ENCODE measurements around the gene LRRC47.

Gene LRRC47

DNA sequence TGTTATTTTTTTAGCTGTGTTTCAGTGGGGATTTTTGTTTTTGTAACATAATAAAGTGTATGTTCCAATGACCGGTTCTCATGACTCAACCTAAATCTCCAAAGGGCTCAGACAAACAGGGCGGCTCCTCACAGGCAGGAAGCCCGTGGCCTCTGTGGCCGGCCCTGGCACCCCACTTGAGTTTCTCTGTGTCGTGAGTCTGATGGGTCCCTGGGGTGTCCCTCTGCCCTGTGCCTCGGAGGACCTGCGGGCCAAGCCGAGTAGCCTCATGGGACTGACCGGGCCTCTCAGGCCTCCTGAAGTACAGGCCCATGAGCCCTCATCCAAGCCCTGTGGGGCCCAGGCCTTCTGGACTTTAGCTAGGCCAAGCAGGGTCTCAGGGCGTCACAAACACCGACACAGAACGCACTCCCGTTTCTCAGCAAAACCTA is 60.2 kb downstream of the LRRC47 start:
- H3K27ac Mint-ChIP-seq, result no peak overlapping the region

GRCh38 chr1:3735688-3736087 is 60.6 kb downstream of the LRRC47 start:
- Mint-ChIP-seq H3K9me3 (no peaks in the 10 kb centered on the region), H3K4me3 (no peak overlapping the region), H3K36me3 (ENCODE audit: low read depth) (no peaks in the 10 kb centered on the region), H3K27me3 (ENCODE audit: low read depth) (no peaks in the 10 kb centered on the region), H3K27ac (no peak overlapping the region), H3K4me1 (ENCODE audit: low read depth) (peaks cover 1% of the 10 kb centered on the region)
- DNase-seq (ENCODE audit: low spot score), result no peak

More for the DNA sequence above, 60.2 kb downstream of the LRRC47 start:
- DNase-seq (ENCODE audit: low spot score), result no peak
- Mint-ChIP-seq H3K4me1 (ENCODE audit: low read depth) (peaks cover 1% of the 10 kb centered on the region), H3K27me3 (ENCODE audit: low read depth) (no peaks in the 10 kb centered on the region), H3K4me3 (no peak overlapping the region), H3K9me3 (no peaks in the 10 kb centered on the region), H3K36me3 (ENCODE audit: low read depth) (no peaks in the 10 kb centered on the region)

DNA sequence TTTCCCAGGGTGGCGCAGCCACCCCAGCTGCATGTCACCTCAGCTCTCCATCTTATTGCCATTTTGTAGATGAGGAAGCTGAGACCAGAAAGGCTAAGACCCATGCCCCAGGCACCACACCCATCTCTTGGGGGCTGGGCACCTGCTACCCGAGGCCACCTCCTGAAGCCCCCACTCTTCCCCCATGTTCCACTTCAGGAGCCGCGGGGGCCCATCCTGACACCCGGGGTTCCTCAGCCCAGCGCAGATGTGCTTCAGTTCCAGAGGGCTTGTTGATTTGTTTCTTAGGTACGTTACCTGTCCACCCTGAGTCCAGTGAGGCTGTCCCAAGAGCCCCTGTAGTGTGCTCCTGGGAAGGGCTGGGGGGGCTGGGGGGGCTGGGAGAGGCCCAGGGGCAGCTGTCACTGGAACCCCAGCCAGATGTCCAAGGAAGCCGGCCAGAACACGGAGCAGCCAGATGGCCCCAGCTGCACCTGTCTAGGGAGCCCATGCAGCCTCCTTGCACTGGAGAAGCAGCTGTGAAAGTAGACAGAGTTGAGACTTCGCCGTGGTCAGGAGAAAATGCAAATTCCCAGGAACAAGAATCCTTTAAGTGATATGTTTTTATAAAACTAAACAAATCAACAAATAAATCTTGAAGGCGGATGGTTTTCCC is 61.1 kb downstream of the LRRC47 start:
- Mint-ChIP-seq H3K4me1 (ENCODE audit: low read depth) (peaks cover 1% of the 10 kb centered on the region), H3K36me3 (ENCODE audit: low read depth) (no peaks in the 10 kb centered on the region), H3K4me3 (no peak overlapping the region), H3K9me3 (no peaks in the 10 kb centered on the region), H3K27me3 (ENCODE audit: low read depth) (no peaks in the 10 kb centered on the region), H3K27ac (no peak overlapping the region)
- no peak for DNase-seq (ENCODE audit: low spot score)

GRCh38 chr1:3734602-3735001 is 61.7 kb downstream of the LRRC47 start:
- no peaks in the 10 kb centered on the region for H3K9me3 Mint-ChIP-seq
- no peak overlapping the region for H3K27ac Mint-ChIP-seq
- no peaks in the 10 kb centered on the region for H3K27me3 Mint-ChIP-seq (ENCODE audit: low read depth)

GRCh38 chr1:3733883-3734589 is 62.3 kb downstream of the LRRC47 start:
- no peak for DNase-seq (ENCODE audit: low spot score)
- Mint-ChIP-seq H3K36me3 (ENCODE audit: low read depth) (no peaks in the 10 kb centered on the region), H3K27ac (no peak overlapping the region), H3K4me3 (no peak overlapping the region), H3K27me3 (ENCODE audit: low read depth) (no peaks in the 10 kb centered on the region), H3K4me1 (ENCODE audit: low read depth) (peaks cover 1% of the 10 kb centered on the region), H3K9me3 (no peaks in the 10 kb centered on the region)

More at GRCh38 chr1:3734602-3735001, 61.7 kb downstream of the LRRC47 start:
- Mint-ChIP-seq H3K4me1 (ENCODE audit: low read depth) (peaks cover 1% of the 10 kb centered on the region), H3K36me3 (ENCODE audit: low read depth) (no peaks in the 10 kb centered on the region), H3K4me3 (no peak overlapping the region)
- no peak for DNase-seq (ENCODE audit: low spot score)

DNA sequence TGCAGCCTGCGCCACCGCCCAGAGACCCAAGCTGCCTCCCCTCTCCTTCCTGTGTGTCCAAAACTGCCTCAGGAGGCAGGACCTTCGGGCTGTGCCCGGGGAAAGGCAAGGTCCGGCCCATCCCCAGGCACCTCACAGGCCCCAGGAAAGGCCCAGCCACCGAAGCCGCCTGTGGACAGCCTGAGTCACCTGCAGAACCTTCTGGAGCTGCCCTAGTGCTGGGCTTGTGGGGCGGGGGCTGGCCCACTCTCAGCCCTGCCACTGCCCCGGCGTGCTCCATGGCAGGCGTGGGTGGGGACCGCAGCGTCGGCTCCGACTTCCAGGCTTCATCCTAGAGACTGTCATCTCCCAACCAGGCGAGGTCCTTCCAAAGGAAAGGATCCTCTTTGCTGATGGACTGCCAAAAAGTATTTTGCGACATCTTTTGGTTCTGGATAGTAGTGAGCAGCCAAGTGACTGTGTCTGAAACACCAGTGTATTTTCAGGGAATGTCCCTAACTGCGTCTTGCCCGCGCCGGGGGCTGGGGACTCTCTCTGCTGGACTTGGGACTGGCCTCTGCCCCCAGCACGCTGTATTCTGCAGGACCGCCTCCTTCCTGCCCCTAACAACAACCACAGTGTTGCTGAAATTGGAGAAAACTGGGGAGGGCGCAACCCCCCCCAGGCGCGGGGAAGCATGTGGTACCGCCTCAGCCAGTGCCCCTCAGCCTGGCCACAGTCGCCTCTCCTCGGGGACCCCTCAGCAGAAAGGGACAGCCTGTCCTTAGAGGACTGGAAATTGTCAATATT is 63.0 kb downstream of the LRRC47 start:
- Mint-ChIP-seq H3K4me1 (ENCODE audit: low read depth) (peaks cover 1% of the 10 kb centered on the region), H3K27ac (no peak overlapping the region), H3K4me3 (no peak overlapping the region), H3K36me3 (ENCODE audit: low read depth) (no peaks in the 10 kb centered on the region), H3K9me3 (no peaks in the 10 kb centered on the region), H3K27me3 (ENCODE audit: low read depth) (no peaks in the 10 kb centered on the region)
- no peak for DNase-seq (ENCODE audit: low spot score)

DNA sequence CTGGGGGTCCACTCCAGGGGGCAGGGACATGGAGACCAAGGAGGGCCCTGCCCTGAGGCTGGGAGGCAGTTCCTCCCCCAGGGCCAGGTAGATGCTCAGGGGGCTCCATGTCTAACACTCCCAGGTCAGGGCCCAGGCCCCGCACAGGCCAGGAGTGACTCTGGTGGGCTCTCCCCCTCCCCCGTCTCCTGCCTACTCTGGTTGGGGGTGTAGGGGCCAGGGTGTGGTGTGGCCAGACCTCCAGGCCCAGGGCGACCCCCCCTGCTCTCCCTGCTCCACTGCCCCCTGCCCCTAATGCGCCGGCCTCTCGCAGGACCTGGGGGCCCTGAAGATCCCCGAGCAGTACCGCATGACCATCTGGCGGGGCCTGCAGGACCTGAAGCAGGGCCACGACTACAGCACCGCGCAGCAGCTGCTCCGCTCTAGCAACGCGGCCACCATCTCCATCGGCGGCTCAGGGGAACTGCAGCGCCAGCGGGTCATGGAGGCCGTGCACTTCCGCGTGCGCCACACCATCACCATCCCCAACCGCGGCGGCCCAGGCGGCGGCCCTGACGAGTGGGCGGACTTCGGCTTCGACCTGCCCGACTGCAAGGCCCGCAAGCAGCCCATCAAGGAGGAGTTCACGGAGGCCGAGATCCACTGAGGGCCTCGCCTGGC is 63.7 kb downstream of the LRRC47 start:
- Mint-ChIP-seq H3K27ac (no peak overlapping the region), H3K9me3 (no peaks in the 10 kb centered on the region)
- DNase-seq (ENCODE audit: low spot score), result no peak

GRCh38 chr1:3731583-3732433 is 64.5 kb downstream of the LRRC47 start:
- DNase-seq (ENCODE audit: low spot score), result no peak
- Mint-ChIP-seq H3K4me1 (ENCODE audit: low read depth) (peaks cover 1% of the 10 kb centered on the region), H3K36me3 (ENCODE audit: low read depth) (no peaks in the 10 kb centered on the region), H3K27me3 (ENCODE audit: low read depth) (no peaks in the 10 kb centered on the region), H3K4me3 (no peak overlapping the region), H3K27ac (no peak overlapping the region), H3K9me3 (no peaks in the 10 kb centered on the region)

More for the DNA sequence above, 63.7 kb downstream of the LRRC47 start:
- no peak overlapping the region for H3K4me3 Mint-ChIP-seq
- no peaks in the 10 kb centered on the region for H3K36me3 Mint-ChIP-seq (ENCODE audit: low read depth)
- H3K4me1 Mint-ChIP-seq (ENCODE audit: low read depth), result peaks cover 1% of the 10 kb centered on the region
- H3K27me3 Mint-ChIP-seq (ENCODE audit: low read depth), result no peaks in the 10 kb centered on the region

DNA sequence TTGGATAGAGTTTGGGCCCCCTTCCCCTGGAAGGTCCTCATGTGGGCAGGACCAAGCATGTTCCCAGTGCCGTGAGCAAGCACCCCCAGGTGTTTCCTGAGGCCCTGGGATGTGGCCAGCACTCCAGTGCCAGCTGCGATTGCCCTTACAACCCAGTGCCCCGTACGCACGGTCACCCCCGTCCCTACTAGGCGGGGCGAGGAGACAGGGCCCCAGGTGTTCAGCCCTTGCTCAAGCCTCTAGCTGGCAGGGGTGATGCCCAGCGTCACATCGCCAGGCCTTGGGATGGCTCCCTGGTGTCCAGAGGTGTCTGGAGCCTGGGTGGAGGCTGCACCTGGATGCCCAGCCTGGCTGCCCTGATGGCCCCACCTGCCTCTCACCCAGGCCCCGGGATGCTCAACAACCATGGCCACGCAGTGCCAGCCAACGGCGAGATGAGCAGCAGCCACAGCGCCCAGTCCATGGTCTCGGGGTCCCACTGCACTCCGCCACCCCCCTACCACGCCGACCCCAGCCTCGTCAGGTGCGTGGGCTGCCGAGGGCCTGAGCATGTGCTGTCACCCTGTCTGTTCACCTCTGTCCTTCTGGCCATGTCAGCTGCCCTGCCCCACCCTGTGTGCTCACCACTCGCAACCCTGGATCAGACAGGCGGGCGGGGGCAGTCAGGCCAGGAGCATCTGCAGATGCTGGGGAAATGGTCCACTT is 65.6 kb downstream of the LRRC47 start:
- Mint-ChIP-seq H3K27me3 (ENCODE audit: low read depth) (no peaks in the 10 kb centered on the region), H3K9me3 (no peaks in the 10 kb centered on the region), H3K27ac (no peak overlapping the region), H3K4me1 (ENCODE audit: low read depth) (no peaks in the 10 kb centered on the region), H3K4me3 (no peak overlapping the region), H3K36me3 (ENCODE audit: low read depth) (no peaks in the 10 kb centered on the region)
- no peak for DNase-seq (ENCODE audit: low spot score)

DNA sequence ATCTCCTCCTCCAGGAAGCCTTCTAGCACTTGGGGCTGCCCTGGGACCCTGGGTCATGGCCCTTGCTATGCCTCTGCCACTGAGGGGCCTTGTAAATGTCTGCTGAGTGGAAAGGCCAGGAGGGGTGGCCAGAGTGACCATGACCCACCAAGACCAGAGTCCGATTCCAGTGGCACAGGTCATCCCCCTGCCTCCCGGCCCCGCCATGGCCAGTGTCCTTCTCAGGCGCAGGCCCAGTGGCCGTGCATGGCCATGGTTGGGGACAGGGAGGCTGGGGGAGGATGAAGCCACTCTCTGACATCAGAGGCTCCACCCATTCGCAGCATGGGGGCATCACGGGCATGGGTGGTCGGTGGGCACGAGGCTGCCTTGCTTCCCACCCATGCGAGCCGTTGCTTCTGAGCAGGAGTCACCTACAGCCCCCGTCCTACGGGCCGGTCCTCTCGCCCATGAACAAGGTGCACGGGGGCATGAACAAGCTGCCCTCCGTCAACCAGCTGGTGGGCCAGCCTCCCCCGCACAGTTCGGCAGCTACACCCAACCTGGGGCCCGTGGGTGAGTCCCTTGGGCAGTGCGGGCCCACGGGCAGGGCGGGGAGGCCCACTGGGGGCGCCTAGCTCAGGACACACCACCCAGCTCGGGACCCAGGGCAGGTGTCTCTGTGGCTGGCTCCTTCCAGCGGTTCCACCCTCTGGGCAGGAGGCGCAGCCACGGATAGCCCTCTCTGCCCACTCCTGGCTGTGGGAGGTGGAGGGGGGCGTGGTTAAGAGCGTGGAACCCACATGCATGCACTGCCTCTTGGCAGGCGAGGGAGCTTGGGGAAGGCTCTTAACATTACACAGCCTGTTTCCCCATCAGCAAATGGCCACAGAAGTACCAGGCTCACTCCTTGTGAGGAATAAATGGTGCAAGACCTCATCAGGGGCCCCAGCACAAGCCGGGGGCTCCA is 66.4 kb downstream of the LRRC47 start:
- Mint-ChIP-seq H3K4me3 (no peak overlapping the region), H3K4me1 (ENCODE audit: low read depth) (no peaks in the 10 kb centered on the region), H3K9me3 (no peaks in the 10 kb centered on the region), H3K27ac (no peak overlapping the region), H3K36me3 (ENCODE audit: low read depth) (no peaks in the 10 kb centered on the region), H3K27me3 (ENCODE audit: low read depth) (no peaks in the 10 kb centered on the region)
- DNase-seq (ENCODE audit: low spot score), result no peak

All from T-helper 2 cell treated with Interferon-gamma antibody and Interleukin-4, amounts not matched to agents 5 μg/mL and 100 μg/mL, for 36 hours (primary cell).